B cell (primary cell): ENCODE data around the gene ACOX3.

Experiments used
- CTCF ChIP-seq: fragments of 200-600 bp; IDR thresholded peaks from one replicate; pipeline ENCODE4 v1.8.0; 2022; ENCODE audit warnings: antibody characterized with exemption, mild to moderate bottlenecking
- EZH2 ChIP-seq: IDR thresholded peaks from 2 replicates; pipeline ENCODE4 v1.6.1; 2012; ENCODE audit warnings: borderline replicate concordance, low read depth, mild to moderate bottlenecking, moderate library complexity, low read length; ENCODE audit not compliant: insufficient read depth, poor library complexity, severe bottlenecking

GRCh38 chr4:8463811-8464210 lies 23.3 kb upstream of the ACOX3 start:
- TF ChIP-seq CTCF (no peak), EZH2 (no peak)
